IPS-18a (cell line): ENCODE results near the gene UQCRC2.
"Not testable (repeated sequence)": the region's sequence is repeated elsewhere in the genome, so short reads cannot be mapped to it uniquely, and the experiment has no call there.

Experiments
- H3K27ac ChIP-seq: one replicate; pipeline ENCODE4 v1.5.1; 2013; ENCODE audit warnings: low read length
- H3K27me3 ChIP-seq: one replicate; pipeline ENCODE4 v1.6.1; 2013; ENCODE audit warnings: mild to moderate bottlenecking, low read length; ENCODE audit not compliant: control insufficient read depth, insufficient read depth
- H3K36me3 ChIP-seq: one replicate; pipeline ENCODE4 v1.6.1; 2013; ENCODE audit warnings: low read depth, low read length; ENCODE audit not compliant: control insufficient read depth
- H3K4me1 ChIP-seq: one replicate; pipeline ENCODE4 v1.6.1; 2013; ENCODE audit warnings: low read depth, low read length; ENCODE audit not compliant: control insufficient read depth
- H3K4me3 ChIP-seq: one replicate; pipeline ENCODE4 v1.5.1; 2013; ENCODE audit warnings: low read length
- H3K9ac ChIP-seq: one replicate; pipeline ENCODE4 v1.6.1; 2013; ENCODE audit warnings: mild to moderate bottlenecking, low read length, moderate library complexity
- H3K9me3 ChIP-seq: one replicate; pipeline ENCODE4 v1.6.1; 2013; ENCODE audit warnings: low read depth, low read length; ENCODE audit not compliant: control insufficient read depth

UQCRC2 gene

GRCh38 chr16:22002047-22002446 is 48.9 kb downstream of the UQCRC2 start:
- H3K36me3 ChIP-seq, H3K4me3 ChIP-seq, H3K9ac ChIP-seq, H3K4me1 ChIP-seq, H3K27ac ChIP-seq, H3K9me3 ChIP-seq: not testable (repeated sequence)
- H3K27me3 ChIP-seq, result peaks cover 13% of the 10 kb centered on the region

GRCh38 chr16:22003195-22003594 is 50.0 kb downstream of the UQCRC2 start:
- Histone ChIP-seq H3K27ac (no peak overlapping the region), H3K4me3 (no peak overlapping the region), H3K36me3 (no peaks in the 10 kb centered on the region), H3K27me3 (peaks cover 13% of the 10 kb centered on the region), H3K4me1 (no peaks in the 10 kb centered on the region), H3K9ac (no peak overlapping the region), H3K9me3 (no peaks in the 10 kb centered on the region)

- Histone ChIP-seq H3K9me3 (no peaks in the 10 kb centered on the region), H3K9ac (no peak overlapping the region), H3K36me3 (no peaks in the 10 kb centered on the region), H3K27me3 (peaks cover 20% of the 10 kb centered on the region), H3K27ac (no peak overlapping the region), H3K4me3 (no peak overlapping the region), H3K4me1 (no peaks in the 10 kb centered on the region)
Measured at GRCh38 chr16:22004341-22004740, 51.2 kb downstream of the UQCRC2 start.

GRCh38 chr16:22005746-22006145 is 52.6 kb downstream of the UQCRC2 start:
- Histone ChIP-seq H3K9me3 (no peaks in the 10 kb centered on the region), H3K4me1 (no peaks in the 10 kb centered on the region), H3K9ac (no peak overlapping the region), H3K27me3 (peaks cover 22% of the 10 kb centered on the region), H3K4me3 (no peak overlapping the region), H3K36me3 (no peaks in the 10 kb centered on the region), H3K27ac (no peak overlapping the region)

- H3K4me3 ChIP-seq, result peak overlapping the region; percentile 79
- no peak overlapping the region for H3K27ac ChIP-seq
- no peaks in the 10 kb centered on the region for H3K9me3 ChIP-seq
- no peak overlapping the region for H3K9ac ChIP-seq
- H3K4me1 ChIP-seq, result no peaks in the 10 kb centered on the region
- peaks cover 22% of the 10 kb centered on the region for H3K27me3 ChIP-seq
- no peaks in the 10 kb centered on the region for H3K36me3 ChIP-seq
Measured at GRCh38 chr16:22006636-22007035, 53.5 kb downstream of the UQCRC2 start.

- no peaks in the 10 kb centered on the region for H3K36me3 ChIP-seq
- peaks cover 22% of the 10 kb centered on the region for H3K27me3 ChIP-seq
- H3K9ac ChIP-seq, result peak overlapping the region; percentile 5
- H3K4me1 ChIP-seq, result no peaks in the 10 kb centered on the region
- H3K27ac ChIP-seq, result no peak overlapping the region
- peak overlapping the region; percentile 79 for H3K4me3 ChIP-seq
- H3K9me3 ChIP-seq, result no peaks in the 10 kb centered on the region
Measured at GRCh38 chr16:22007159-22007508, 54.0 kb downstream of the UQCRC2 start.

GRCh38 chr16:22007509-22008214 is 54.5 kb downstream of the UQCRC2 start, which contains the start of gene MOSMO:
TSS of gene MOSMO (plus strand) at chr16:22008111. CDS start at chr16:22008302, 191 bp downstream.
- Histone ChIP-seq H3K9ac (peak within 1 kb of the TSS; percentile 43), H3K36me3 (no peaks in the 10 kb centered on the region), H3K27ac (no peak within 1 kb of the TSS), H3K4me1 (no peaks in the 10 kb centered on the region), H3K4me3 (peak within 1 kb of the TSS; percentile 79), H3K27me3 (peaks cover 22% of the 10 kb centered on the region), H3K9me3 (no peaks in the 10 kb centered on the region)

- peaks cover 22% of the 10 kb centered on the region for H3K27me3 ChIP-seq
- peak overlapping the region; percentile 76 for H3K4me3 ChIP-seq
- H3K9ac ChIP-seq, result peak overlapping the region; percentile 43
- no peak overlapping the region for H3K27ac ChIP-seq
- no peaks in the 10 kb centered on the region for H3K9me3 ChIP-seq
- no peaks in the 10 kb centered on the region for H3K4me1 ChIP-seq
- no peaks in the 10 kb centered on the region for H3K36me3 ChIP-seq
Measured at GRCh38 chr16:22008215-22009059, 55.3 kb downstream of the UQCRC2 start.

GRCh38 chr16:22010902-22011301 is 57.7 kb downstream of the UQCRC2 start:
- Histone ChIP-seq H3K36me3 (no peaks in the 10 kb centered on the region), H3K27me3 (peaks cover 20% of the 10 kb centered on the region), H3K4me1 (no peaks in the 10 kb centered on the region), H3K27ac (no peak overlapping the region), H3K4me3 (no peak overlapping the region), H3K9me3 (no peaks in the 10 kb centered on the region), H3K9ac (no peak overlapping the region)

- H3K27me3 ChIP-seq, result peaks cover 9% of the 10 kb centered on the region
- no peaks in the 10 kb centered on the region for H3K9me3 ChIP-seq
- no peaks in the 10 kb centered on the region for H3K4me1 ChIP-seq
- no peaks in the 10 kb centered on the region for H3K36me3 ChIP-seq
- H3K4me3 ChIP-seq, result no peak overlapping the region
- no peak overlapping the region for H3K27ac ChIP-seq
- no peak overlapping the region for H3K9ac ChIP-seq
Measured at GRCh38 chr16:22012241-22012640, 59.1 kb downstream of the UQCRC2 start.

- no peak overlapping the region for H3K27ac ChIP-seq
- H3K9me3 ChIP-seq, result no peaks in the 10 kb centered on the region
- no peak overlapping the region for H3K9ac ChIP-seq
- H3K27me3 ChIP-seq, result peaks cover 9% of the 10 kb centered on the region
- no peaks in the 10 kb centered on the region for H3K4me1 ChIP-seq
- H3K36me3 ChIP-seq, result no peaks in the 10 kb centered on the region
- no peak overlapping the region for H3K4me3 ChIP-seq
Measured at GRCh38 chr16:22013486-22013885, 60.3 kb downstream of the UQCRC2 start.
